IPS-18c (cell line): ENCODE results near the gene RASSF1.

Source experiments
- H3K4me3 ChIP-seq: 2 replicates; pipeline ENCODE4 v1.7.0; 2013; ENCODE audit warnings: low read depth, mild to moderate bottlenecking, low read length, moderate library complexity; ENCODE audit not compliant: insufficient read depth
- H3K9me3 ChIP-seq: one replicate; pipeline ENCODE4 v1.6.1; 2013; ENCODE audit warnings: mild to moderate bottlenecking, low read length, moderate library complexity; ENCODE audit not compliant: control insufficient read depth, insufficient read depth

Gene RASSF1, protein sequence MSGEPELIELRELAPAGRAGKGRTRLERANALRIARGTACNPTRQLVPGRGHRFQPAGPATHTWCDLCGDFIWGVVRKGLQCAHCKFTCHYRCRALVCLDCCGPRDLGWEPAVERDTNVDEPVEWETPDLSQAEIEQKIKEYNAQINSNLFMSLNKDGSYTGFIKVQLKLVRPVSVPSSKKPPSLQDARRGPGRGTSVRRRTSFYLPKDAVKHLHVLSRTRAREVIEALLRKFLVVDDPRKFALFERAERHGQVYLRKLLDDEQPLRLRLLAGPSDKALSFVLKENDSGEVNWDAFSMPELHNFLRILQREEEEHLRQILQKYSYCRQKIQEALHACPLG

GRCh38 chr3:50340448-50341329 is at the start of gene RASSF1:
TSS of gene RASSF1 (minus strand) at chr3:50340836. CDS start at chr3:50340805, 31 bp downstream.
- Histone ChIP-seq H3K4me3 (peak within 1 kb of the TSS; percentile 50), H3K9me3 (no peaks in the 10 kb centered on the region)

- Histone ChIP-seq H3K9me3 (no peaks in the 10 kb centered on the region), H3K4me3 (no peak overlapping the region)
These were observed 48.8 kb upstream of the RASSF1 start for GRCh38 chr3:50389414-50389767.

DNA sequence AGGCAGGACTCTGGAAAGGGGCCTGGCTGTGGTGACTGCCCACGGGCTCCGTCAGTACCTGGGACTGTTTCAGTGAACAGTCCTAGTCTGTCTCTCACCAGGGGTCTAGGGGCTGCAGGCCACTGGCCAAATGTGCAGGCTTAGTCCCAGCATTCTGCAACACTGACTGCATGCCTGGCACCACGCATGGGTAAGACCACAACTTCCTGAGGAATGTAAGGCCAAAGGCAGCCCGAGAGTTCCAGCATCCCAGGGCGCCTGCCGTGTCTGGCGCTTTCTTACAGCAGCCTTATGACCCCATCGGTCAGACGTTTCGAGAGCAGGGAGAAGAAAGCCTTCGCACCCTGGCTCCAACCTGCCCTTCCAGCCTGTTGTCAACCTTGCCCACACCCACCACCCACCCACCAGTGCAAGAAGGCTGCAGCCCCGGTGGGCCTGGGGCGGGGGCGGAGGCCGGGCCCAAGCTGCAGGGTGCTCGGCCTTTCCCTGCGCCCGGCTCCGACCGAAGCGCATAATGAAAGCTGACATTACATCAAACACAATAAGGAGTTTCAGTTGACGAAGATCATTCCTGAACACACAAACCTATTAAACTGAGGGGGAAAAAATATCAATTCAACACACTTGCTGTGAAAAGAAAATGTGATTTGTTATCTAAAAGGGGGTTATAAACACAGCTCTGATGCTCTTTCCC is 48.2 kb upstream of the RASSF1 start:
- no peak overlapping the region for H3K4me3 ChIP-seq
- no peaks in the 10 kb centered on the region for H3K9me3 ChIP-seq

DNA sequence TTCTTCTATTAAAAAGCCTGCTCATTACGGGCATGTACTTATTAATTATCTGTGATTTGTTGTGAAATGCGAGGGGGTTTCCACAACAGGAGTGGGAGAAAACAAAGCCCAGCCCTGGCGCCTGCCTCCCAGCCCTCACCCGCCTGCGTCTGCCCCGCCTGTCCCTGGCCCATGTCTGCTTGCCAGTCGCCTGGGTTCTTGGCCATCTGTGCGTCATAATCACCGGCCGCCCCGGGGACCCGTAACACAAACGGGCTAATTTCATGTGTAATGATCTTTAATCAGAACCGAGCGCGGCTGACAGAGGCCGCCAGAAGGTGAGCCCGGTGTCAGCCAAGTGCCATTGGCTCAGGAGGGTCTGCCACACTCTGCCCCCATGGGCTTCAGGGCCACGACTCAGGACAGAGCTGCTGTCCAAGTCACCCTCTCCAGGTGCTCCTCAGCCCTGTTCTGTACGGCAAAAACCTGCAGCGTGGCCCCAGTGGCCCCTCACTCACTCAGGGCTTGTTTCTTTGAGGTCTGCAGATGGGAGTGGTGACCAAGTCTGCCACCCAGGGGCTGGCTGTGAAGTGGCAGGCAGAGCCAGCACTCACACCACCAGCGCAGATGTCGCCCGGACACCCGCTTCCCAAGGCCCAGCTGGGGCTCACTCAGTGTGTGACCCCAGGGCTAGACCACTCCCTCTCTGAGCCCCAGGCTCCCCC is 47.5 kb upstream of the RASSF1 start:
- Histone ChIP-seq H3K4me3 (no peak overlapping the region), H3K9me3 (no peaks in the 10 kb centered on the region)

DNA sequence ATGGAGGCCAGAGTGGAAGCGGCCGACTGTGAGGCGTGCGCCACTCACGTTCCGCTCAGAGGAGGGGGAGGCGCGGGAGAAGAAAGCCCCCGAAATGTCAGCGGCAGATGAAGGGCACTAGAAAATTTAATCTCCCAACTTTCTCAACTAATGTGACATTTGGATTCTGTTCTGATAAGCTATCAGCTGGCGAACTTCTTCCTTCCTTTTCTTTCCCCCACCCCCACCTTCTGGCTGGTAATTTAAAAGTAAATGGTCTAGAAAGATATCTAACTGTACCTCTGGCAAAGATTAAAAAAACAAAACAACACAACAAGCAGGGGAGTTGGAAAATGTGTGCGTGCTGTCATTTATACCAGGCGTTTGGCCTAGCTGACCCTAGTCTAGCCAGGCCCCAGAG is 45.1 kb upstream of the RASSF1 start:
- Histone ChIP-seq H3K9me3 (no peaks in the 10 kb centered on the region), H3K4me3 (no peak overlapping the region)

- H3K9me3 ChIP-seq, result no peaks in the 10 kb centered on the region
- H3K4me3 ChIP-seq, result no peak overlapping the region
These were observed 43.1 kb upstream of the RASSF1 start for GRCh38 chr3:50383750-50384149.

DNA sequence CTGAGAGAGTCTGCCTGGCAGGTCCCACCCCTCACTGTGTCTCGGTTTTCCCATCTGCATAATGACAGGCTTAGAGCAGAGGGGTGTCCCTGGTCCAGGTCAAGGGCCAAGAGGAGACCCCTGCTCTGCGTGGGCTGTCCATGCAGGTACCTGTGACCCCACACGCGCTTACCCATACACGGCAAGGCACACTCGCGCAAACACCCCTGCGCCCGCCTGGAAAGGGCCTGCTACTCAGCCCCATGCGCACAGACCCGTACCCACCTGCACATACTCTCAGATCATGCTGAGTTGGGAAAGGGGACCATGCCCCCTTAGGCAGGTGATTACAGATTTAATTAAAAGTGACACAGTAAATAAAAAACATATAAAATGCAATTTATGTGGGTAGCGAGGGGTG is 42.1 kb upstream of the RASSF1 start:
- Histone ChIP-seq H3K4me3 (no peak overlapping the region), H3K9me3 (no peaks in the 10 kb centered on the region)

GRCh38 chr3:50381383-50381782 is 40.7 kb upstream of the RASSF1 start:
- no peaks in the 10 kb centered on the region for H3K9me3 ChIP-seq
- H3K4me3 ChIP-seq, result no peak overlapping the region

GRCh38 chr3:50380405-50381085 is 39.9 kb upstream of the RASSF1 start:
- Histone ChIP-seq H3K4me3 (no peak overlapping the region), H3K9me3 (no peaks in the 10 kb centered on the region)

GRCh38 chr3:50378757-50379156 is 38.1 kb upstream of the RASSF1 start:
- Histone ChIP-seq H3K4me3 (no peak overlapping the region), H3K9me3 (no peaks in the 10 kb centered on the region)

GRCh38 chr3:50378024-50378423 is 37.4 kb upstream of the RASSF1 start:
- Histone ChIP-seq H3K4me3 (no peak overlapping the region), H3K9me3 (no peaks in the 10 kb centered on the region)

GRCh38 chr3:50375258-50375931 is 34.8 kb upstream of the RASSF1 start:
- H3K4me3 ChIP-seq, result no peak overlapping the region
- no peaks in the 10 kb centered on the region for H3K9me3 ChIP-seq

DNA sequence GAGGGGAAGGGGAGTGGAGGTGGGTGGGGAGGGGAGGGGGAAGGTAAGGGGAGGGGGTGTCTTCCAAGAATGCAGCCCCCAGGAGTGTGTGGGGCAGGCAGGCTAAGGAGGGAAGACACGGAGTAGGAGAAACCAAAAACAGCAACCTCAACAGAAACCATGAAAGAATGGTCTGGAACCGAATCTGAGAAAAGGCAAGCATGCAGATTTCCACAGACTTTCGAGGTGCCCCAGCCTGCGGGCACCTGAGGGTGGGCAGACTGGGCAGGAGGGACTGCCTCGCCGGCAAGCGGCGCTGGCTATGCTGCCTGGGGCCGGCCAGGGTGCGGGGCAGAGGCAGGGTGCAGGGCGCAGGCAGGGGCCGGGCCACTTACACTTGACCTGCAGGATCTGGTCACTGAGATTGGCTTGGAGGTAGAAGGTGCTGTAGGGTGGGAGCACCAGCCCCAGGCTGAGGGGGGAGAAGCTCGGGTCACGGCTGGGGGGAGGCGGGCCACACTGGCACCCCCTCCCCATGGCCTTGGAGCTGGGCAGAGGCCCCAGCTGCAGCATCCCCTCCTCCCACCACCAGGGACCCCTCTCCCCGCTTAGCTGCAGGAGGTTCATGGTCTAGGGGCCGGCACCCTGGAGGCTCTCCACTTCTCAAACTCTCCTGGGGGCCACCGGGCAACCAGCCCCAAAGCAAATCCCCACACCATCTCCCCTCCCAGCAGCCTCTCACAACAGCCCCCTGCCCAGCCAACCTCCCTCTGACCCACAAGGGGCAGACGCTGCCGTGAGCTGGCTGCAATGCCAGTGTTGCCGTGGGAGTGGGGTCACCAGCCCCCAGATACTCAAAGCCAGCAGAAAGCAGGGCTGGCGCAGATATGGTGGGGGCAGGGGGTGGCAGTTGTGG is 34.0 kb upstream of the RASSF1 start:
- Histone ChIP-seq H3K4me3 (no peak overlapping the region), H3K9me3 (no peaks in the 10 kb centered on the region)

GRCh38 chr3:50373146-50374051 is 32.8 kb upstream of the RASSF1 start:
- Histone ChIP-seq H3K4me3 (no peak overlapping the region), H3K9me3 (no peaks in the 10 kb centered on the region)

GRCh38 chr3:50372349-50372748 is 31.7 kb upstream of the RASSF1 start:
- no peaks in the 10 kb centered on the region for H3K9me3 ChIP-seq

More at GRCh38 chr3:50372349-50372748, 31.7 kb upstream of the RASSF1 start:
- no peak overlapping the region for H3K4me3 ChIP-seq
